ENCODE measurements around the gene GUK1.
A peak's percentile ranks its signal among the peaks of the same experiment; 100 is the strongest.

The GUK1 gene

GRCh38 chr1:228152097-228152917, 12.2 kb downstream of the GUK1 start:
- no peak for DNase-seq

DNA sequence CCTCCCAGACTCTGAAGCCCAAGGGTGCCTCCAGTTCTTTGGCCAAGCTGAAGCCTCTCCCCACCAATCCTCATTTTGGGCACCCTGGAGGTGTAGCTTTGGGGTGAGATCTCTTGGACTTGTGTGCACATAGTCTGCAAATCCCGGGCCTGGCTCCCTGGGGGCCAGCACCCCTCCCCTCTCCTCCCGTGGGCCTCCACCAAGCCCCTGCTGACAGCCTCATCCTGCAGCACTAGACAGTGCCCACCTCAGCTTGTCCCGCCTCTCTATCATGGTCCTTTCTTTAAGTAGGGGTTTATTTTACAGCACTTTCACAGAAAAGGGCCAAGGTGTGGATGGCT, 12.8 kb downstream of the GUK1 start:
- no peak for DNase-seq

GRCh38 chr1:228154021-228154669, 14.1 kb downstream of the GUK1 start:
- DNase-seq: no peak

GRCh38 chr1:228154670-228155571, 14.8 kb downstream of the GUK1 start:
- DNase-seq: no peak

DNA sequence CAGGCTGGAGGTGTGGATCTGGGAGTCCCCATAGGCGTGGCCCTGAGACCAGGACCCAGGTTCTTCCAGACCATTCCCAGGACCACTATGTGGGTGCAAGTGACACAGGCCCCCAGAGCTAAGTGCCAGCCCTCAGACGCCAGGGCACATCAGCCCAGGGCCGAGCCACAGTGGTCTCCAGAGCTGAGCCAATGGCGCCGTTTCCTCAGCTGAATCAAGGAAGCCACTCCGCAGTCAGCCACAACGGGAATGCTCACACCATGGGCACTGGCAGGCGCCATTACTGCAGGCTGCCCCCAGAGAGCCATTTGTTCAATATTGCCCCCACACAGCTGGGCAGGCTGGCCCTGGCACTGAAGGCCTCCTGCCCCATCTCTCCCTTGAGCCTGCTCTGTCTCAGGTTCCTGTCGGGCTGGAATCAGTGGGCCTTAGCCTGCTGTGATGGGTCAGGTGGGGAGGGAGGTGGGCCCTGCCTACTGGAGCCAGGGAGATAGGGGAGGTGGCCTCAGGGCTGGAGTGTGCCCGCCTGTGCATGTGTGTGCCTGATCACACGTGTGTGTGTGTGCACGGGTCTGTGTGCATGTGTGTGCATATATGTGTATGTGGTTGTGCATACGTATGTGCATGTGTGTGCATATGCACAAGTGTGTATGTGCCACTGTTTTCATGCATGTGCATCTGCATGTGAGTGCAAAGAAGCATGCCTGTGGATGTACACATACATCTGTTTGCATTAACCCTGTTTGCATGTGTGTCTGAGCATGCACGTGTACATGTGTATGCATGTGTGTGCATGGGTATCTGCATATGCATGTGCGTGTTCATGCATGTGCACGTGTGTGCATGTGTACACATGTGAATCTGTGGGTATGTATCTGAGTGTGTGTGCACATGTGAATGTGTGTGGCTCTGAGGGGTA, 15.8 kb downstream of the GUK1 start:
- DNase-seq: no peak

GRCh38 chr1:228156515-228156881, 16.4 kb downstream of the GUK1 start:
- DNase-seq: no peak

- DNase-seq: no peak
Measured at GRCh38 chr1:228156941-228157728, 17.1 kb downstream of the GUK1 start.

DNA sequence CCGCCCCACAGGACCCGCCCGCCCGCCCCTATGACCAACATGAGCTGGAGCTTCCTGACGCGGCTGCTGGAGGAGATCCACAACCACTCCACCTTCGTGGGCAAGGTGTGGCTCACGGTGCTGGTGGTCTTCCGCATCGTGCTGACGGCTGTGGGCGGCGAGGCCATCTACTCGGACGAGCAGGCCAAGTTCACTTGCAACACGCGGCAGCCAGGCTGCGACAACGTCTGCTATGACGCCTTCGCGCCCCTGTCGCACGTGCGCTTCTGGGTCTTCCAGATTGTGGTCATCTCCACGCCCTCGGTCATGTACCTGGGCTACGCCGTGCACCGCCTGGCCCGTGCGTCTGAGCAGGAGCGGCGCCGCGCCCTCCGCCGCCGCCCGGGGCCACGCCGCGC, 17.6 kb downstream of the GUK1 start:
- no peak for DNase-seq

DNA sequence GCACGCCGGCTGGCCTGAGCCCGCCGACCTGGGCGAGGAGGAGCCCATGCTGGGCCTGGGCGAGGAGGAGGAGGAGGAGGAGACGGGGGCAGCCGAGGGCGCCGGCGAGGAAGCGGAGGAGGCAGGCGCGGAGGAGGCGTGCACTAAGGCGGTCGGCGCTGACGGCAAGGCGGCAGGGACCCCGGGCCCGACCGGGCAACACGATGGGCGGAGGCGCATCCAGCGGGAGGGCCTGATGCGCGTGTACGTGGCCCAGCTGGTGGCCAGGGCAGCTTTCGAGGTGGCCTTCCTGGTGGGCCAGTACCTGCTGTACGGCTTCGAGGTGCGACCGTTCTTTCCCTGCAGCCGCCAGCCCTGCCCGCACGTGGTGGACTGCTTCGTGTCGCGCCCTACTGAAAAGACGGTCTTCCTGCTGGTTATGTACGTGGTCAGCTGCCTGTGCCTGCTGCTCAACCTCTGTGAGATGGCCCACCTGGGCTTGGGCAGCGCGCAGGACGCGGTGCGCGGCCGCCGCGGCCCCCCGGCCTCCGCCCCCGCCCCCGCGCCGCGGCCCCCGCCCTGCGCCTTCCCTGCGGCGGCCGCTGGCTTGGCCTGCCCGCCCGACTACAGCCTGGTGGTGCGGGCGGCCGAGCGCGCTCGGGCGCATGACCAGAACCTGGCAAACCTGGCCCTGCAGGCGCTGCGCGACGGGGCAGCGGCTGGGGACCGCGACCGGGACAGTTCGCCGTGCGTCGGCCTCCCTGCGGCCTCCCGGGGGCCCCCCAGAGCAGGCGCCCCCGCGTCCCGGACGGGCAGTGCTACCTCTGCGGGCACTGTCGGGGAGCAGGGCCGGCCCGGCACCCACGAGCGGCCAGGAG, 18.3 kb downstream of the GUK1 start:
- no peak for DNase-seq

- DNase-seq: no peak
Measured at GRCh38 chr1:228159008-228159665, 19.1 kb downstream of the GUK1 start.

- DNase-seq: no peak
Measured at GRCh38 chr1:228160201-228160761, 20.2 kb downstream of the GUK1 start.

GRCh38 chr1:228161362-228161761, 21.3 kb downstream of the GUK1 start:
- peak; percentile 69 for DNase-seq

GRCh38 chr1:228161866-228162265, 21.8 kb downstream of the GUK1 start:
- DNase-seq: peak; percentile 77

- DNase-seq: peak; percentile 11
Measured at GRCh38 chr1:228162286-228163006, 22.4 kb downstream of the GUK1 start.

DNA sequence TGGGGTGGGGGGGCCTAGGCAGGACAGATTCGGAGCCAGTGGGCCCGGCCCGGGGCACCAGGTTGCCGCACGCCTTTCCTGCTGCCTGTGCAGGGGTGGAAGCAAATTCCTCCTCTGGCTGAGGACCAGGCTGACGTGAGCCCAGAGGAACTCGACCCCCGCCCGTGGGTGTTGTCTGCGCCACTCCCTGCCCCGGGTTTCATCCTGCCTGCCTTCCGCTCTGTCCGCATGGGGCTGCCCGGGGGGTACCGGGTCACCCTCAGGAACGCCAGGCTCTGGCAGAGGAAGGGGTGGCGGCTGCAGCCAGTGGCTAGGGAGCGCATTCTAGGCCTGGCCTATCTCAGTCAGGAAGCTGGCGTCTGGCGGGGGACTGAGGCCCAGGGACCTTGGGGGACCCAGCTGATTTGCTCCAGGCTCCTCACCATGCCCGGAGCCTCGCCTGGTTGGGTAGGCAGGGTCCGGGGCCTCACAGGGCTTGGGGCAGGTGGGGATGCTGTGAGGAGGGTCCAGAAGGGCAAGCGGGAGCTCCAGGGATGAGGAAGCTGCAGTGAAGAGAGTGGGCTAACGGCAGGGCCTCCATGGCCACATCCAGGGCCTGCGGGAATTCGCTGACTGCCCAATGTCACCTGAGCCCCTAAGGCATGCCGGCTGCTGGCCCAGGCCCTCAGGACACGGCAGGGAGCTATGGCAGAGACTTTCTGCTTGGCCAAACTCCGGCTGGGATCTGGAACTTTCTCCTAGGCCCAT, 23.1 kb downstream of the GUK1 start:
- no peak for DNase-seq

- no peak for DNase-seq
Measured at GRCh38 chr1:228163776-228164519, 23.9 kb downstream of the GUK1 start.

DNA sequence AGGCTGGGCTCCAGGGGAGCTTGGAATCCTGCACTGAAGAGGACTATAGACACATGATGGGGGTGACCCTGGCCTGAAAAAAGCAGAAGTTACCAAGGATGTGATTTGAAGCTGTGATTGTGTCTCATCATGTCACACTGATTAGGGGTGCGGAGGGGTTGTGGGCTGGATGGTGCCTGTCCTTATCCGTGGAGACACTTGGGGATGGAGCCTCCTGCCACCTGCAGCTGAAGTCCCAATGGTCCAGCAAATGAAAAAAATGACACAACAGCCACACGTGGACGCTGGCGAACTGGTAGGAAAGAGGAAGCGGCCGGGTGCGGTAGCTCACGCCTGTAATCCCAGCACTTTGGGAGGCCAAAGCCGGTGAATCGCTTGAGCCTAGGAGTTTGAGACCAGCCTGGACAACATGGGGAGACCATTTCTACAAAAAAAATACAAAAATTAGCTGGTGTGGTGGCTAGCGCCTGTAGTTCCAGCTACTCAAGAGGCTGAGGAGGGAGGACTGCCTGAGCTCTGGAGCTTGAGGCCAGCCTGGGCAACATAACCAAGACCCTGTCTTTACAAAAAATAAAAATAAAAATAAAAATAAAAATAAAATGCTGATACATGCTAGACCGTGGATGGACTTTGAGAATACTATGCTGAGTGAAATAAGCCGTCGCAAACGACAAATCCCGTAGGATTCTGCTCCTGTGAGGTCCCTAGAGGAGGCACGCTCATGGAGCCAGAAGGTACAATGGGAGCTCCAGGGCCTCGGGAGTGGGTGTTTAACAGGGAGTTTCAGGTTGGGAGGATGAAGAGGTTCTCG, 24.7 kb downstream of the GUK1 start:
- no peak for DNase-seq
